Endothelial cell (in vitro differentiated cells): ENCODE data around the gene TMEM52. TPM values are rescaled to one million over a fixed set of nuclear protein-coding genes. Genes with fewer than 3 reads are reported as not detected.
"Not testable (repeated sequence)": the region's sequence is repeated elsewhere in the genome, so short reads cannot be mapped to it uniquely, and the experiment has no call there.

Source experiments
- DNase-seq: peaks from one replicate; pipeline ENCODE4 v3.0.0; 2021; ENCODE audit warnings: low spot score
- H3K27ac Mint-ChIP-seq: one replicate; pipeline ENCODE4 v1.8.0; 2021; ENCODE audit warnings: mixed read lengths, inconsistent platforms; ENCODE audit not compliant: unreplicated experiment
- H3K27me3 Mint-ChIP-seq: one replicate; pipeline ENCODE4 v1.8.0; 2021; ENCODE audit warnings: mild to moderate bottlenecking, moderate library complexity, mixed read lengths, inconsistent platforms; ENCODE audit not compliant: unreplicated experiment
- H3K36me3 Mint-ChIP-seq: one replicate; pipeline ENCODE4 v1.8.0; 2021; ENCODE audit warnings: mild to moderate bottlenecking, low read depth, mixed read lengths, inconsistent platforms; ENCODE audit not compliant: unreplicated experiment
- H3K4me1 Mint-ChIP-seq: one replicate; pipeline ENCODE4 v1.8.0; 2021; ENCODE audit warnings: mild to moderate bottlenecking, mixed read lengths, inconsistent platforms; ENCODE audit not compliant: unreplicated experiment
- H3K4me3 Mint-ChIP-seq: one replicate; pipeline ENCODE4 v1.8.0; 2021; ENCODE audit warnings: mild to moderate bottlenecking, mixed read lengths, inconsistent platforms; ENCODE audit not compliant: unreplicated experiment
- H3K9me3 Mint-ChIP-seq: one replicate; pipeline ENCODE4 v1.8.0; 2021; ENCODE audit warnings: mixed read lengths, inconsistent platforms; ENCODE audit not compliant: unreplicated experiment
- CTCF ChIP-seq: fragments of 200-600 bp; sonication (generic); IDR thresholded peaks from one replicate; pipeline ENCODE4 v1.5.0; 2021; ENCODE audit warnings: antibody characterized with exemption; ENCODE audit not compliant: unreplicated experiment
- total RNA-seq: library from RNA; stranded (reverse); fragmentation: NEBNext Ultra II Directional; extraction: Animal tissue kit (Norgen Biotek cat#: 25700); gene quantifications from one replicate; pipeline ENCODE4 v1.2.1, GENCODE V29; 2021; ENCODE audit not compliant: unreplicated experiment

TMEM52 gene
- total RNA-seq, 1 donor from 2014 or later, result 0.92 TPM

- Mint-ChIP-seq H3K4me3 (peak overlapping the region; percentile 94), H3K4me1 (peaks cover 34% of the 10 kb centered on the region), H3K27me3 (peaks cover 24% of the 10 kb centered on the region), H3K9me3 (no peaks in the 10 kb centered on the region), H3K27ac (peak overlapping the region; percentile 90), H3K36me3 (peaks cover 7% of the 10 kb centered on the region)
- DNase-seq, result peak; percentile 62
- no peak for TF ChIP-seq CTCF
These were observed 27.6 kb downstream of the TMEM52 start for GRCh38 chr1:1891349-1892078.

GRCh38 chr1:1890506-1891348 lies 28.4 kb downstream of the TMEM52 start, which contains the start of gene GNB1:
Gene GNB1 (minus strand): TSS chr1:1891087. CDS start chr1:1825453, 65,634 bp downstream.
- peak within 1 kb of the TSS; percentile 90 for H3K27ac Mint-ChIP-seq
- TF ChIP-seq CTCF, result no peak

GRCh38 chr1:1889847-1890505 lies 29.1 kb downstream of the TMEM52 start:
- peaks cover 35% of the 10 kb centered on the region for H3K4me1 Mint-ChIP-seq
- DNase-seq, result peak; percentile 56
- TF ChIP-seq CTCF, result no peak
- peaks cover 24% of the 10 kb centered on the region for H3K27me3 Mint-ChIP-seq
- H3K9me3 Mint-ChIP-seq, result no peaks in the 10 kb centered on the region
- peak overlapping the region; percentile 93 for H3K27ac Mint-ChIP-seq
- H3K36me3 Mint-ChIP-seq, result peaks cover 11% of the 10 kb centered on the region
- peak overlapping the region; percentile 95 for H3K4me3 Mint-ChIP-seq

More at GRCh38 chr1:1890506-1891348, 28.4 kb downstream of the TMEM52 start, which contains the start of gene GNB1:
- H3K27me3 Mint-ChIP-seq, result peaks cover 24% of the 10 kb centered on the region
- peaks cover 36% of the 10 kb centered on the region for H3K4me1 Mint-ChIP-seq
- peak within 1 kb of the TSS; percentile 95 for H3K4me3 Mint-ChIP-seq
- H3K9me3 Mint-ChIP-seq, result no peaks in the 10 kb centered on the region
- peaks cover 11% of the 10 kb centered on the region for H3K36me3 Mint-ChIP-seq
- peak; percentile 89 for DNase-seq

GRCh38 chr1:1889090-1889750 lies 29.9 kb downstream of the TMEM52 start:
- Mint-ChIP-seq H3K4me3 (peak overlapping the region; percentile 95), H3K4me1 (peaks cover 28% of the 10 kb centered on the region), H3K27me3 (peaks cover 21% of the 10 kb centered on the region), H3K36me3 (peaks cover 11% of the 10 kb centered on the region), H3K27ac (peak overlapping the region; percentile 93), H3K9me3 (no peaks in the 10 kb centered on the region)
- no peak for TF ChIP-seq CTCF
- DNase-seq, result no peak

GRCh38 chr1:1883890-1884289 lies 35.2 kb downstream of the TMEM52 start:
- Mint-ChIP-seq H3K4me1 (peaks cover 35% of the 10 kb centered on the region), H3K27ac (peak overlapping the region; percentile 10), H3K27me3 (peaks cover 12% of the 10 kb centered on the region), H3K36me3 (peaks cover 17% of the 10 kb centered on the region)
- H3K4me3 Mint-ChIP-seq, DNase-seq, H3K9me3 Mint-ChIP-seq: not testable (repeated sequence)
